ENCODE results near the gene ANKS1B. TPM values are rescaled to one million over a fixed set of nuclear protein-coding genes. Genes with fewer than 3 reads are reported as not detected.

ANKS1B gene
- total and polyA plus RNA-seq, 4 donors = 0.03 to 3.4 (median 0.53) TPM

DNA sequence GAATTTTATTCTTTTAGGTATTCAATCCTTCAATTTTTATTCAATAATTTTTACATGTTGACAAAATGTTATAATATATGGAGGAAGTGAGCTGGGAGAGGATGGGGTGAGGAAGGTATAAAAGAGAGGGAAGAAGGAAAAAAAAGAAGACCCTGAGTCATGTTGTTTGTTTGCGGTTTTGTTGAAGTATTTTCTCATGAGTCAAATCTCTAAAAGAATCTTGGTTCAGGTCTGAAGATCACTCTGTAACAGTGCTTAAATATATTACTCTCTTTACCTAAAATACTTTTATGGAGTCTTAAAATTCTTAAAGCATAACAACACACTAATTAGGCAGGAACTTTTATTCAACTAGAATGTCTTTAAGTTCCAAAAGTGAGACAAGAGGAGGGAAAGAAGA, 826.8 kb downstream of the ANKS1B start:
- DNase-seq (ENCODE audit: low spot score) = no peak
- no peaks in the 10 kb centered on the region for H3K36me3 ChIP-seq (ENCODE audit: control insufficient read depth in 4 of 4, insufficient read depth in 3 of 4, low read depth in 1 of 4, low read length in 3 of 4)
- H3K27me3 ChIP-seq (ENCODE audit: control insufficient read depth in 4 of 4, insufficient read depth in 4 of 4, low read length in 3 of 4) = no peaks in the 10 kb centered on the region
- no peaks in the 10 kb centered on the region for H3K4me1 ChIP-seq (ENCODE audit: control insufficient read depth in 4 of 4, insufficient read depth in 4 of 4, low read length in 3 of 4)
- peaks cover 0 to 4% (median 0%) of the 10 kb centered on the region in 4 donors for H3K9me3 ChIP-seq (ENCODE audit: control insufficient read depth in 4 of 4, low read length in 3 of 4)
- no peak overlapping the region for H3K27ac ChIP-seq (ENCODE audit: low read depth in 1 of 2, low read length in 2 of 2)
- WGBS = 82% methylated on average over 1 of the region's 1 CpG
- TF ChIP-seq JUND (IDR thresholded peaks at IDR 0.05) = no peak
- TF ChIP-seq, protein P1, sequence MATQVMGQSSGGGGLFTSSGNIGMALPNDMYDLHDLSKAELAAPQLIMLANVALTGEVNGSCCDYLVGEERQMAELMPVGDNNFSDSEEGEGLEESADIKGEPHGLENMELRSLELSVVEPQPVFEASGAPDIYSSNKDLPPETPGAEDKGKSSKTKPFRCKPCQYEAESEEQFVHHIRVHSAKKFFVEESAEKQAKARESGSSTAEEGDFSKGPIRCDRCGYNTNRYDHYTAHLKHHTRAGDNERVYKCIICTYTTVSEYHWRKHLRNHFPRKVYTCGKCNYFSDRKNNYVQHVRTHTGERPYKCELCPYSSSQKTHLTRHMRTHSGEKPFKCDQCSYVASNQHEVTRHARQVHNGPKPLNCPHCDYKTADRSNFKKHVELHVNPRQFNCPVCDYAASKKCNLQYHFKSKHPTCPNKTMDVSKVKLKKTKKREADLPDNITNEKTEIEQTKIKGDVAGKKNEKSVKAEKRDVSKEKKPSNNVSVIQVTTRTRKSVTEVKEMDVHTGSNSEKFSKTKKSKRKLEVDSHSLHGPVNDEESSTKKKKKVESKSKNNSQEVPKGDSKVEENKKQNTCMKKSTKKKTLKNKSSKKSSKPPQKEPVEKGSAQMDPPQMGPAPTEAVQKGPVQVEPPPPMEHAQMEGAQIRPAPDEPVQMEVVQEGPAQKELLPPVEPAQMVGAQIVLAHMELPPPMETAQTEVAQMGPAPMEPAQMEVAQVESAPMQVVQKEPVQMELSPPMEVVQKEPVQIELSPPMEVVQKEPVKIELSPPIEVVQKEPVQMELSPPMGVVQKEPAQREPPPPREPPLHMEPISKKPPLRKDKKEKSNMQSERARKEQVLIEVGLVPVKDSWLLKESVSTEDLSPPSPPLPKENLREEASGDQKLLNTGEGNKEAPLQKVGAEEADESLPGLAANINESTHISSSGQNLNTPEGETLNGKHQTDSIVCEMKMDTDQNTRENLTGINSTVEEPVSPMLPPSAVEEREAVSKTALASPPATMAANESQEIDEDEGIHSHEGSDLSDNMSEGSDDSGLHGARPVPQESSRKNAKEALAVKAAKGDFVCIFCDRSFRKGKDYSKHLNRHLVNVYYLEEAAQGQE (IDR thresholded peaks at IDR 0.05) = no peak
- no peak for TF ChIP-seq GABPA (IDR thresholded peaks at IDR 0.05 in 1 of 2, conservative IDR thresholded peaks at IDR 0.05 in 1 of 2)
- TF ChIP-seq RAD21 (IDR thresholded peaks at IDR 0.05) = no peak
- TF ChIP-seq, protein P2, sequence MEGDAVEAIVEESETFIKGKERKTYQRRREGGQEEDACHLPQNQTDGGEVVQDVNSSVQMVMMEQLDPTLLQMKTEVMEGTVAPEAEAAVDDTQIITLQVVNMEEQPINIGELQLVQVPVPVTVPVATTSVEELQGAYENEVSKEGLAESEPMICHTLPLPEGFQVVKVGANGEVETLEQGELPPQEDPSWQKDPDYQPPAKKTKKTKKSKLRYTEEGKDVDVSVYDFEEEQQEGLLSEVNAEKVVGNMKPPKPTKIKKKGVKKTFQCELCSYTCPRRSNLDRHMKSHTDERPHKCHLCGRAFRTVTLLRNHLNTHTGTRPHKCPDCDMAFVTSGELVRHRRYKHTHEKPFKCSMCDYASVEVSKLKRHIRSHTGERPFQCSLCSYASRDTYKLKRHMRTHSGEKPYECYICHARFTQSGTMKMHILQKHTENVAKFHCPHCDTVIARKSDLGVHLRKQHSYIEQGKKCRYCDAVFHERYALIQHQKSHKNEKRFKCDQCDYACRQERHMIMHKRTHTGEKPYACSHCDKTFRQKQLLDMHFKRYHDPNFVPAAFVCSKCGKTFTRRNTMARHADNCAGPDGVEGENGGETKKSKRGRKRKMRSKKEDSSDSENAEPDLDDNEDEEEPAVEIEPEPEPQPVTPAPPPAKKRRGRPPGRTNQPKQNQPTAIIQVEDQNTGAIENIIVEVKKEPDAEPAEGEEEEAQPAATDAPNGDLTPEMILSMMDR (IDR thresholded peaks at IDR 0.05; ENCODE audit: low read depth, low read length, missing input control) = no peak
- no peak for TF ChIP-seq FOXA2 (IDR thresholded peaks at IDR 0.05)
- no peak for TF ChIP-seq SP1 (IDR thresholded peaks at IDR 0.05)
- no peak for TF ChIP-seq TAF1 (conservative IDR thresholded peaks at IDR 0.05)
- no peak for TF ChIP-seq FOXA1 (IDR thresholded peaks at IDR 0.05)
- TF ChIP-seq YY1 (IDR thresholded peaks at IDR 0.05) = no peak
- TF ChIP-seq, protein P3, sequence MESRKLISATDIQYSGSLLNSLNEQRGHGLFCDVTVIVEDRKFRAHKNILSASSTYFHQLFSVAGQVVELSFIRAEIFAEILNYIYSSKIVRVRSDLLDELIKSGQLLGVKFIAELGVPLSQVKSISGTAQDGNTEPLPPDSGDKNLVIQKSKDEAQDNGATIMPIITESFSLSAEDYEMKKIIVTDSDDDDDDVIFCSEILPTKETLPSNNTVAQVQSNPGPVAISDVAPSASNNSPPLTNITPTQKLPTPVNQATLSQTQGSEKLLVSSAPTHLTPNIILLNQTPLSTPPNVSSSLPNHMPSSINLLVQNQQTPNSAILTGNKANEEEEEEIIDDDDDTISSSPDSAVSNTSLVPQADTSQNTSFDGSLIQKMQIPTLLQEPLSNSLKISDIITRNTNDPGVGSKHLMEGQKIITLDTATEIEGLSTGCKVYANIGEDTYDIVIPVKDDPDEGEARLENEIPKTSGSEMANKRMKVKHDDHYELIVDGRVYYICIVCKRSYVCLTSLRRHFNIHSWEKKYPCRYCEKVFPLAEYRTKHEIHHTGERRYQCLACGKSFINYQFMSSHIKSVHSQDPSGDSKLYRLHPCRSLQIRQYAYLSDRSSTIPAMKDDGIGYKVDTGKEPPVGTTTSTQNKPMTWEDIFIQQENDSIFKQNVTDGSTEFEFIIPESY (IDR thresholded peaks at IDR 0.05) = no peak
- no peak for TF ChIP-seq EGR1 (IDR thresholded peaks at IDR 0.05; ENCODE audit: low read depth in 2 of 2)
- no peak for TF ChIP-seq HNF4G (IDR thresholded peaks at IDR 0.05)
- no peak for TF ChIP-seq RXRA (IDR thresholded peaks at IDR 0.05)
- TF ChIP-seq, protein P4, sequence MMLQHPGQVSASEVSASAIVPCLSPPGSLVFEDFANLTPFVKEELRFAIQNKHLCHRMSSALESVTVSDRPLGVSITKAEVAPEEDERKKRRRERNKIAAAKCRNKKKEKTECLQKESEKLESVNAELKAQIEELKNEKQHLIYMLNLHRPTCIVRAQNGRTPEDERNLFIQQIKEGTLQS (IDR thresholded peaks at IDR 0.05) = no peak
- TF ChIP-seq, protein P5, sequence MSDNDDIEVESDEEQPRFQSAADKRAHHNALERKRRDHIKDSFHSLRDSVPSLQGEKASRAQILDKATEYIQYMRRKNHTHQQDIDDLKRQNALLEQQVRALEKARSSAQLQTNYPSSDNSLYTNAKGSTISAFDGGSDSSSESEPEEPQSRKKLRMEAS (IDR thresholded peaks at IDR 0.05) = no peak
- no peak for TF ChIP-seq NR2F2 (IDR thresholded peaks at IDR 0.05)
- TF ChIP-seq HNF4A (conservative IDR thresholded peaks at IDR 0.05) = no peak
- no peak overlapping the region for H3K4me3 ChIP-seq (ENCODE audit: low read depth in 1 of 3, low read length in 3 of 3)
- H3K9ac ChIP-seq (ENCODE audit: low read depth in 1 of 2, low read length in 2 of 2) = no peak overlapping the region
